ENCODE measurements around the gene CGA.
A peak's percentile ranks its signal among the peaks of the same experiment; 100 is the strongest.

The CGA gene

DNA sequence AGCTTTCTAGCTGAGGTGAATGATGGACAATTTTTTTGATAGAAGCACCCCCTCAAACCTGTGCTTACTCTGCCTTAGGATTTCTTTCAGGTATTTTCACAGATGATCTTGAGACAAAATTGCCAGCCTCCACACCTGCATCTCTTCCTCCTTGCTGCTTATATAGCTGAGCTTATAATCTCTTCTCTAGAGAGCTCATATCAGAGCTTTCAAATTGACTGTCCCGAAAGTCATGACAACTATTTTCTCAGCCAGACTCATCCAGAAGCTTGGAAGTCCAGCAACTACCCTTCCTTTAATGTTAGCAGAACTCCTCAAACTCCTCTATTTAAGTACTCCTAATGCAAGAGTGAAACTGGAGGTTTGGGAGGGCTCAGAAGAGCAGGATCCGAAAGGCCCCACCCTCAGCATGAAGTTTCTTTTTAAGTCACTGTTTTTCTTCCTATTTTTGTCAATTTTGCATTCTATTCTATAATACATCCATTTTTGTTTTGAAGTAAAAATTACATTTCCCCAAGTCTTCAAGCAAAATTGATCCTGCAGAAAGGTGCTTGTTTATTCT is 12.7 kb downstream of the CGA start:
- no peak for DNase-seq

DNA sequence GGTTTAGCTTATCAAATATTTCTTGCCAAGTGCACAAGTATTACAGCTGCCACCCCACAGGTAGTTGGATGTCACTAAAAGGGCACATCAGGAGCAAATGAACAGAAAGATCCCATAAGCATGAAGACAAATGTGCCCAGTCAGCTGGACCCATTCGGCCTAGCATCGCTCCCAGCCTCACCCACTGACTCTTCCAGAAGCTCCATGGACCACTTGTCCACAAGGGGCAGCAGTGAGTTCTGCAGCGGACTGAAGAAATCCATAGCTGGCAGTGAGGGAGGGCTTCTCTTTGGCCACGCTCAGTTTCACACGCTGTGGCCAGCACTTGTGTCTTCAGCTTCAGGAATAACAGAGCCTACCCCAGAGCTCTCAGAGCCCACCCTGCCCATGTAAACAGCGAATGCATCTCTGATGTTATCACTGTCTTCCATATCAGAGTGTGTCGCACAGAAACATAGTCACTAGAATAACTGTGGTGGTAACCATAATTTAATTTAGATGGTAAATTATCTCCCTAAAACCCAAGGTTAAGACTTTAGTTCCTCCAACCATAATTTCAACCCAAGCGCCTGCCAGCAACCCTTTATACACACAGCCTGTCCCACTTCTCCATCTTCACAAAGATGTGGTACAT is 15.8 kb downstream of the CGA start:
- DNase-seq = peak; percentile 40

DNA sequence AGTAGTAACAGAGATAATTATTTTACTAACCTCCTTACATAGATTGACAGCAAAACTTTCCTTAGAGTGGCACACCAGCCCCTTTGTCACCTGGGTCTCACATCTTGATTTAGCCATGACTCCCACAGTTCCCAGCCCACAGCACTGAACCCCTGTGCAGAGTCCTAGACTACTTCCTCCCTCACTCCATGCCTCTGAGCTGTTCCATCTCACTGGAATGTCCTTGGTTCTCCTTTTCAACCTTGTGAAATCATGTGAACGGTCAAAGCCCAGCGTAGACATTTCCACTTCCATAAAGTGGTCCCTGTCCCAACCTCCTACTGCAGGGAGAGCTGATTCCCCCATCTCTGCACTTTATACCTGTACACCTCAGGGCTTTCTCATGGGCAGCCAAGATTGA is 19.7 kb downstream of the CGA start:
- no peak for DNase-seq

DNA sequence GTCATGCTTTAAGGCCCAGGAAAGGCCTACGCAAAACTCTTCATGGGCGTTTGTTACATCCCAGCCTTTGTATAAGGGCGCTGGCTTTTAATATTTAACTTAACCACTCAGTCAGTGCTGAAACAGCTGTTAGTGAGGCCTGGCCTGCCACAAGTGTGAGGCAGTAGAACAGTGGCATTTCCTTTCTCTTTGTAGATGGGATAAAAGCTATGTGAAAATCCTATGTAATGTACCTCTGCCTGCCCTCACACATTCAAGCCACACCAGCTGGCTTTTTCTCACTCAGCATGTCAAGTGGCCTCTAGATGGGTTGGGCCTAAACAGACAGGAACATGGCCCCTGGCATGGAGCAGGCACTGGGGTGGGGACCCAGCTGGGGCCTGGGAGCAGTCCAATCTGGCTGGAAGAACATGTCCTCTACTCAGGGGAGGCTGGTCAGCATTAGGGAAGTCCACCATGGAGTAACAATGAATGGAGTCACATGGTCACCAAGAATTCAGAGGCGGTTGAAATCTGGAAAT is 20.7 kb downstream of the CGA start:
- DNase-seq = no peak

DNA sequence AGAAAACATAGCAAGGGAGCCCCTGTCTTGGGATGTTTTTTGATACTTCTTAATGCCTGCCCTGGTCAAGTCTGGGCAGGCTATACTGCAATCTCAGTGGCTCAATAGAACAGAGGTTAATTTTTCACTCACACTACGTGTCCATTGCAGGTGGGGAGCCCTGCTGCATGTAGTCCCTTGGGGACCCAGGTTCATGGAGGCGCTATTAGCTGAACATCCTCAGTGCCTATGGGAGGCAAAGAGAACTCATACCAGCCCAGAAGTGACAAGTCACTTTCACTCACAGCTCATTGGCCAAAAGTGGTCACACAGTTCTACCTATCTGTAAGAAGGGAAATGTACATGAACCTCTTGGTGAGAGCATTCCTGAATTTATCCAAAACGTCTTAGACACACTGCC is 23.2 kb downstream of the CGA start:
- DNase-seq = no peak

DNA sequence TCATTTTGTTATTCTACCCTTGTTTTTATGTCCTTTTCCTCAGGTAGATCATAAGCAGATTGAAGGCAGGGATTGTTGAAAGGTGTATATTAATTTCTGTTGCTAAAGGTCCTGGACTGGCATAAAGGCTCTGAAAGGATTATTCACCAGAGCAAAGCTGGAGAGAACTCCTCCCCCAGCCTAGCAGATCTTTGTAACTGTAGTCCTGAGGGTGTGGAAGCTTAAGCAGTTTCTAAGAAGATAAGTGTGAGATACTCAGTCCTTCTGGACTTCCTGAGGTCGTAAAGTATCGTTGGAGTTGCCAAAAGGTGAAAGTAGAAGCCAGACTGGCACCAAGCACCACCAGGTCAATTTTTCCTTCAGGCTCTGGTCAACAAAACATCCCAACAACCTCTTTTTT is 24.2 kb downstream of the CGA start:
- DNase-seq = no peak

DNA sequence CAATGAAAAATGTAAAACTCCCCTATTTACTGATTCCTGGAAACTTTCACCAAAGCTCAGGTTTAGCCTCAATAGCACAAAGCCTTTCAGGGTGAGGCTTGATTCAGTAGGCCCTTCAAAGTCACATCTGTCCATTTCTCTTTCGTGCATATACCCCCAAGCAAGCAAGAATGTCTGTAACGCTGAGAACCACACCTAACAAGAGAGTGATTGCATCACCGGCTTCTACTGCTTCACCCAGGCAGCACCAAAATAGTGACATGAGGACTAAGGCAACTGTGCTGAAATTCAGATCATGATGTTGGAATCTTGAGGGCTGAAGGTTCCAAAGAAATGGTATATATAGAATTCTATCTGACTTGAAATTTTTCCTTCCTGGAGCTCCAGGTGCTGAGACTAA is 26.1 kb downstream of the CGA start:
- DNase-seq = no peak

DNA sequence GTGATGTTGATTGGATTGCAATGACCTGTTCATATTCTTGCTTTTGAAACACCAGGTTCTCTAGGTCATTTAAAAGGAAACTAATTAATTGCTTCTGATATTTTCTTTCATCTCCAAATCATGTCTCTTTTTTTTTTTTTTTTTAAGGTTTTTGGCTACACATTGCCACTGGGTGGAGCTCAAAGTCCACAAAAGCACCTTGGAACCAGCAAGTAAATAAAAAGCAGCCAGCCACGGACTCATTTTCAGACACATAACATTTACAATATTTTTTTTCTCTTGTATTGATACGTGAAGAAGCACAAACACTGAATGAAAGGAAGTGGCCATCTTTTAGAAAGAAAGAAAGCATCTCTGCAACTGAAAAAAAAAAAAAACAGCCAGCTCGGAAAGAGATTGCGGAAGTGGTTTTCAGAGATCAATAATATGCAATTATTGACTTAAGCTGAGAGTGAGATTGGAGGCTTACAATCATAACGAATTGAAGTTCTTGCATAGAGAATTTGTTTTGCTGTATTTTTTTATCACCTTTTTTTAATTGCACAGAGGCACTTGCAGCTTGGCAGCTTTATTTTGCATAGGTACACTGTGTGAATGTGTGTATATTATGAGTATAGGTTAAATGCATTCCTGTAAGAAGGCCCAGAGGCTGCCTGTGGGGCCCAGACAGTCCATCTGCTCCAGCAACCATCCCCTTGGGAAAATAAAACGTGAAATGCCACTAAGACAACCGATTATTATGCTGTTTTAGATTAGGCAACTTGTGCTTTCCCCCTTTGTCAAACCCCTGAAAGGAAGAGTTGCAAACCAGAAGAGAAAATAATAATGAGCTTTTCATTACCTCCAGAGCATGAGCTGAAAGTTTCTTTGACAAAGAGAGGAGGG is 28.2 kb downstream of the CGA start:
- DNase-seq = no peak

DNA sequence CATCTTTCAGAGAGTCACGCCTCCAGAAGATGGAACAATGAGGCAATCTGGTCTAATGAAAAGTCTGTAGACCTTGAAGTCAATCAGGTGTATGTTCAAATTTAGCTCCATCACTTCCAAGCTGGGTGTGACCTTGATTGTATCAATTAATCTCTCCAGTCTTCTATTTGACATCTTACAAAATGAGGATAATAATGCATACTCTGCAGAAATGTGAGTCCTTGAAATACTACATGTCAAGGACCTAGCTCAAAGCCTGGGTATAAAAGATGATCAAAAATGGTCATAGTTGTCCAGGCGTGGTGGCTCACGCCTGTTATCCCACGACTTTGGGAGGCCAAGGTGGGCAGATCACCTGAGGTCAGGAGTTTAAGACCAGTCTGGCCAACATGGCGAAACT is 29.8 kb downstream of the CGA start:
- no peak for DNase-seq

DNA sequence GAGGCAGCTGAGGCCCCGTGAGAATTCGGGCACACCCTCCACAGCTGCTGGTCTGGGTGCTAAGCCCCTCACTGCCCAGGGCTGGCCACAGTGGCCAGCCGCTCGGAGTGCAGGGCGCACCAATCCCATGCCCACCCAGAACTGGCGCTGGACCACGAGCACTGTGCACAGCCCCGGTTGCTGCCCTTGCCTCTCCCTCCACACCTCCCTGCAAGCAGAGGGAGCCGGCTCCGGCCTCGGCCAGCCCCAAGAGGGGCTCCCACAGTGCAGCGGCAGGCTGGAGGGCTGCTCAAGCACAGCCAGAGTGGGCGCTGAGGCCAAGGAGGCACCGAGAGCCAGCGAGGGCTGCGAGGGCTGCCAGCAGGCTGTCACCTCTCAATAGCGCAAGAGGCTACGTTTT is 35.0 kb downstream of the CGA start:
- no peak for DNase-seq

DNA sequence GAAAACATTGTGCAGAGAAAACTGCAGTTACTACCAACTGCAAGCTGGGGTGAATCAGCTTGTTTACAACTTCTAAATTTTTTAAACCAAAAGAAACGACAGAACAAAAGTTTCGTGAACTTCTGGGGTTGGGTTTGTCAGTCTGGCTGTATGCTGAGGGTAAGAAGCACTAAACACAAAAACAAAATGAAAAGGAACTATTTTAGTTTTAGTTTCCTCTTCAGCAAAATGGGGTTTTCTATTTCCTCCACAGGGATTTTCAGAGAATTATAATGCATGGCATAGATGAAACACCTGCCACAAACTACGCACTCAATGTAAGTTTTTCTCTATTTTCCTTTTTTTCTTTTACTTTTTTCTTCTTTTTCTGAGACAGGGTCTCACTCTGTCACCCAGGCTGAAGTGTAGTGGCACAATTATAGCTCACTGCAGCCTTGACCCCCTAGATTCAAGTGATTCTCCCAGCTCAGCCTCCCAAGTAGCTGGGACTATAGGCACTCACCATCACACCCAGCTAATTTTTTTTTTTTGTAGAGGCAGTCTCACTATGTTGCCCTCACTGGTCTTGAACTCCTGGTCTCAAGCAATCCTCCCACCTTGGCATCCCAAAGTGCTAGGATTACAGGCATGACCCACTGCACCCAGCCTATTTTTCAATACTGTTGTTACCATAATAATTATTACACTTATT is 40.6 kb downstream of the CGA start:
- DNase-seq = no peak

DNA sequence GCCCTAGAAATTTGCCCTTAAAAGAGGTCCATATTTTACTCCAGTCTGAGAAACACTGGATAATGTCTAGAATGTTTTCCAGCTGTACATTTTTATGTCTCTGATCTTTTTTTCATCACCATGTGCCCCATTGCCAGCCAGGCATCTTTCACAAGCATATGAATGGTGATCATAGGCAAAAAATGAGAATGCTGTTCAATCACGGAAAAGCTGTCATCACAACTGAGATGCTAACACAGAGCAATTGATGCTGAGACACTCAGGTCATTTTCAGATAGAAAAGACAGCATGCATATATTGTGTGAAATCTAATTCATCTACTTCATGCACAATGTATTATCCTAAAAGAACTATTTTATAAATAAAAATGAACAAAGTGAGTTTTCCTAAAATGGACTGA is 41.6 kb downstream of the CGA start:
- DNase-seq = no peak

DNA sequence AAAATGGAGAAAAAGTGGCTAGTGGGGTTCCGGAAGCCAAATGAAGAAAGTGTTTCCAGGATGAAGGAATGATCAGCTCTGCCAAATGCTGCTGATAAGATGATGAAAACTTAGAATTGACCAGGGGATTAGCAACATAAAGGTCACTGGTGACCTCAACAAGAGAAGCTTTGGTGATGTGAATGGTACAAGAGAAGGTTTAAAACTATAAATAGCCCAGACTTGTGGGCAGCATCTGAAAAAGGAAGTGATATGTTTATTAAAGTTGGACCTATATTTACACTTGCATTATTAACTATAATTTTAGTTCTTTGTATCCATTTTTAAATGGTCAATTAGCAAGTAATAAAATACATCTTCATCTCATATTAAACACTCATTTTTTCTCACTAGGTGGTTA is 45.1 kb downstream of the CGA start:
- DNase-seq = no peak

DNA sequence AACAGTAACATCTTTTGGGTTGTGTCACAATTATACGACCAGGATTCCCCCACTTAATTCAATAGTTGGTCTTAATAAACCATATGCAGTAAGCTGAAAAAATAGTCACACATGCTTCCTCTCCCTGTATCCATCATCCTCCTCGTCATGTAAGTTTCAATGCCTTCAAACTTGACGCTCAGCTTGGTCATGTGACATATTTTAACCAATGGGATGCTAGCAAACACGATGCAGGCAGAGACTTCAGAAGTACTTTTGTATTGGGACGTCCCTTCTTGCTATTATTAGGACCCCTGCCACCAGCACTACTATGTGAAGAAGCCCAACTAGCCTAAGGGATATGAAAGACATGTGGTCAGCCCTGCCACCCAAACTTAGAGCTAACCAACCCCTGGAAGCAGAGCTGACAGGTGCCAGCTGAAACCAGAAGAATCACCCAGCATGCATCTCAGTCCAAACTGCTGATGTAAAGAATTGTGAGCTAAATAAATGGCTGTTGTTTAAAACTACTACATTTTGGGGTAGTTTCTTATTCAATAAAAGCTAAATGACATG is 49.3 kb downstream of the CGA start:
- no peak for DNase-seq

DNA sequence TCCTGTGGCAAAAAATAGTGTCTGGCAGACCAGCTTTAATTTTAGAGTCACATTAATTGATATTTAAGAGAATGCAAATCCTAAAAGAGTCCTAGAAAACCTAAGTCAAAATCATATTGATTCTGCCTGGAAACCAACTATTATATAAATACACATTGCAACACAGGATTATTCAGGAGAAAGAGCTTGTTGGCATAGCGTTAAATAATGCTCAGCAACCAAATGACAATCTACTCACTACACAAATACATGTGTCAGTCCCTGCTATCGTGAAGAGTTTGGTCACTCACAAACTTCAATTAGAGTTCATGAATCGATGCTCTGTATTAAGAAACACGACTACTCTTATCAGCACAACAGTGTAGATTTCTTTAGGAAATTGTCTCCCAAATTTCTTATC is 54.2 kb downstream of the CGA start:
- DNase-seq = no peak
